OCI-LY1 (cell line): ENCODE measurements around the gene DTNB.

ENCODE experiments used
- EZH2 ChIP-seq: fragments of 200-600 bp; sonication (generic), shearing (Covaris generic); IDR thresholded peaks from 2 replicates; pipeline ENCODE4 v1.8.0; 2017; ENCODE audit warnings: borderline replicate concordance, mixed run types, mild to moderate bottlenecking, antibody characterized with exemption, low read length, moderate library complexity, mixed read lengths
- TF ChIP-seq, protein P1 (sequence below): fragments of 200-600 bp; sonication (generic), shearing (Covaris generic); IDR thresholded peaks from 2 replicates; pipeline ENCODE4 v1.5.1; 2017; ENCODE audit warnings: mild to moderate bottlenecking, antibody characterized with exemption, low read length, moderate library complexity, mixed read lengths

DNA sequence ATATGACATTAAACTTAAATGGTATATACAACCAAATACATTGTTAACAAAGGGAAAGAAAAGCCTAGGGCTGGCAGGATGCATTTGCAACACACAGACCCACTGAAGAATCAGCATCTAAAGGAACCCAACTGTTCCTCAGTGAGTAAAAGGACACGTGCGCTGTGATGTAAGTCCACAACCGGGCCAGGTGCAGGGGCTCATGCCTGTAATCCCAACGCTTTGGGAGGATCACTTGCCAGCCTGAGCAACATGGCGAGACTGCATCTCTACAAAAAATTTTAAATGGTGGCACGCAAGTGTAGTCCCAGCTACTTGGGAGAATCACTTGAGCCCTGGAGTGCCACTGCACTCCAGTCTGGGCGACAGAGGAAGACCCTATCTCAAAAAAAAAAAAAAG, 3.9 kb downstream of the DTNB start:
- TF ChIP-seq, protein P1, sequence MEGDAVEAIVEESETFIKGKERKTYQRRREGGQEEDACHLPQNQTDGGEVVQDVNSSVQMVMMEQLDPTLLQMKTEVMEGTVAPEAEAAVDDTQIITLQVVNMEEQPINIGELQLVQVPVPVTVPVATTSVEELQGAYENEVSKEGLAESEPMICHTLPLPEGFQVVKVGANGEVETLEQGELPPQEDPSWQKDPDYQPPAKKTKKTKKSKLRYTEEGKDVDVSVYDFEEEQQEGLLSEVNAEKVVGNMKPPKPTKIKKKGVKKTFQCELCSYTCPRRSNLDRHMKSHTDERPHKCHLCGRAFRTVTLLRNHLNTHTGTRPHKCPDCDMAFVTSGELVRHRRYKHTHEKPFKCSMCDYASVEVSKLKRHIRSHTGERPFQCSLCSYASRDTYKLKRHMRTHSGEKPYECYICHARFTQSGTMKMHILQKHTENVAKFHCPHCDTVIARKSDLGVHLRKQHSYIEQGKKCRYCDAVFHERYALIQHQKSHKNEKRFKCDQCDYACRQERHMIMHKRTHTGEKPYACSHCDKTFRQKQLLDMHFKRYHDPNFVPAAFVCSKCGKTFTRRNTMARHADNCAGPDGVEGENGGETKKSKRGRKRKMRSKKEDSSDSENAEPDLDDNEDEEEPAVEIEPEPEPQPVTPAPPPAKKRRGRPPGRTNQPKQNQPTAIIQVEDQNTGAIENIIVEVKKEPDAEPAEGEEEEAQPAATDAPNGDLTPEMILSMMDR = no peak
- TF ChIP-seq EZH2 = no peak
